IMR-90 (cell line): Measurements from ENCODE around the gene PLXDC2.

Source experiments
- BHLHE40 ChIP-seq: fragments of 150-350 bp; IDR thresholded peaks from 2 replicates; pipeline ENCODE4 v1.6.1; 2016; ENCODE audit warnings: mild to moderate bottlenecking, low read depth, low read length
- CEBPB ChIP-seq: IDR thresholded peaks from 2 replicates; pipeline ENCODE4 v1.6.1; 2012; ENCODE audit warnings: low read depth, low read length, improper control_type of control experiment
- CHD1 ChIP-seq: IDR thresholded peaks from 2 replicates; pipeline ENCODE4 v1.6.1; 2012; ENCODE audit warnings: low read depth, low read length, improper control_type of control experiment
- MAFK ChIP-seq: IDR thresholded peaks from 2 replicates; pipeline ENCODE4 v1.6.1; 2012; ENCODE audit warnings: low read depth, low read length, improper control_type of control experiment
- MAZ ChIP-seq: IDR thresholded peaks from 2 replicates; pipeline ENCODE4 v1.6.1; 2012; ENCODE audit warnings: low read depth, mild to moderate bottlenecking, low read length, improper control_type of control experiment, moderate library complexity, borderline replicate concordance
- MXI1 ChIP-seq: IDR thresholded peaks from 2 replicates; pipeline ENCODE4 v1.6.1; 2012; ENCODE audit warnings: low read depth, mild to moderate bottlenecking, low read length, moderate library complexity, borderline replicate concordance
- POLR2A ChIP-seq: IDR thresholded peaks from 2 replicates; pipeline ENCODE4 v1.6.1; 2012; ENCODE audit warnings: mild to moderate bottlenecking, low read depth, low read length
- RAD21 ChIP-seq: IDR thresholded peaks from 2 replicates; pipeline ENCODE4 v1.6.1; 2012; ENCODE audit warnings: low read length, improper control_type of control experiment
- SMC3 ChIP-seq: fragments of 150-350 bp; IDR thresholded peaks from 2 replicates; pipeline ENCODE4 v1.6.1; 2016; ENCODE audit warnings: low read depth, mild to moderate bottlenecking, antibody characterized with exemption, low read length, moderate library complexity
- TF ChIP-seq, protein P1 (sequence below): conservative IDR thresholded peaks from 2 replicates; pipeline ENCODE4 v1.5.1; 2012; ENCODE audit warnings: mild to moderate bottlenecking, low read depth, low read length, improper control_type of control experiment
- TF ChIP-seq, protein P2 (sequence below): fragments of 150-350 bp; IDR thresholded peaks from 2 replicates; pipeline ENCODE4 v1.6.1; 2017; ENCODE audit warnings: mild to moderate bottlenecking, antibody characterized with exemption, low read length, low read depth
- TF ChIP-seq, protein P3 (sequence below): fragments of 150-350 bp; IDR thresholded peaks from 2 replicates; pipeline ENCODE4 v1.6.1; 2016; ENCODE audit warnings: low read depth, mild to moderate bottlenecking, low read length, moderate library complexity, borderline replicate concordance

DNA sequence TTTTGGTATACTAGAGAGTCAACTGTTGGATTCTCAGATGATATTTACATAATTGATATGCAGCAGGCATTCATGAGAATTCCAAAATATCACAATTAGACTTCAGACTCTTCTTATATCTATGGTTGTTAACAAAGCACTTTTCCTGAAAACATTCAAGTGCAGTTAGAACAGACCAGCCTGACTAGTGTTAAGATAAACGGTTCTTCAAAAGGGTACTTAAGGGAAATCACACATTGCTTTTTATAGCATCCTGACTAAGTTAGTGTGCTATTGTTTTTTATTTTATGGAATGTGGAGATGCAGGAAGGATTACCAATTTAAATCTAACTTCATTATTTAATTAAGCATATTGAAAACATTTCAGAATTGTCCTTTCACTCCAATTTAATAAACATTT is 405.1 kb downstream of the PLXDC2 start:
- TF ChIP-seq, protein P1, sequence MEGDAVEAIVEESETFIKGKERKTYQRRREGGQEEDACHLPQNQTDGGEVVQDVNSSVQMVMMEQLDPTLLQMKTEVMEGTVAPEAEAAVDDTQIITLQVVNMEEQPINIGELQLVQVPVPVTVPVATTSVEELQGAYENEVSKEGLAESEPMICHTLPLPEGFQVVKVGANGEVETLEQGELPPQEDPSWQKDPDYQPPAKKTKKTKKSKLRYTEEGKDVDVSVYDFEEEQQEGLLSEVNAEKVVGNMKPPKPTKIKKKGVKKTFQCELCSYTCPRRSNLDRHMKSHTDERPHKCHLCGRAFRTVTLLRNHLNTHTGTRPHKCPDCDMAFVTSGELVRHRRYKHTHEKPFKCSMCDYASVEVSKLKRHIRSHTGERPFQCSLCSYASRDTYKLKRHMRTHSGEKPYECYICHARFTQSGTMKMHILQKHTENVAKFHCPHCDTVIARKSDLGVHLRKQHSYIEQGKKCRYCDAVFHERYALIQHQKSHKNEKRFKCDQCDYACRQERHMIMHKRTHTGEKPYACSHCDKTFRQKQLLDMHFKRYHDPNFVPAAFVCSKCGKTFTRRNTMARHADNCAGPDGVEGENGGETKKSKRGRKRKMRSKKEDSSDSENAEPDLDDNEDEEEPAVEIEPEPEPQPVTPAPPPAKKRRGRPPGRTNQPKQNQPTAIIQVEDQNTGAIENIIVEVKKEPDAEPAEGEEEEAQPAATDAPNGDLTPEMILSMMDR: no peak
- TF ChIP-seq BHLHE40: no peak
- TF ChIP-seq, protein P2, sequence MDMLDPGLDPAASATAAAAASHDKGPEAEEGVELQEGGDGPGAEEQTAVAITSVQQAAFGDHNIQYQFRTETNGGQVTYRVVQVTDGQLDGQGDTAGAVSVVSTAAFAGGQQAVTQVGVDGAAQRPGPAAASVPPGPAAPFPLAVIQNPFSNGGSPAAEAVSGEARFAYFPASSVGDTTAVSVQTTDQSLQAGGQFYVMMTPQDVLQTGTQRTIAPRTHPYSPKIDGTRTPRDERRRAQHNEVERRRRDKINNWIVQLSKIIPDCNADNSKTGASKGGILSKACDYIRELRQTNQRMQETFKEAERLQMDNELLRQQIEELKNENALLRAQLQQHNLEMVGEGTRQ: no peak
- TF ChIP-seq POLR2A: no peak
- no peak for TF ChIP-seq CHD1
- no peak for TF ChIP-seq RAD21
- no peak for TF ChIP-seq SMC3
- no peak for TF ChIP-seq MAFK
- TF ChIP-seq MXI1: no peak
- TF ChIP-seq CEBPB: no peak
- no peak for TF ChIP-seq MAZ
- TF ChIP-seq, protein P3, sequence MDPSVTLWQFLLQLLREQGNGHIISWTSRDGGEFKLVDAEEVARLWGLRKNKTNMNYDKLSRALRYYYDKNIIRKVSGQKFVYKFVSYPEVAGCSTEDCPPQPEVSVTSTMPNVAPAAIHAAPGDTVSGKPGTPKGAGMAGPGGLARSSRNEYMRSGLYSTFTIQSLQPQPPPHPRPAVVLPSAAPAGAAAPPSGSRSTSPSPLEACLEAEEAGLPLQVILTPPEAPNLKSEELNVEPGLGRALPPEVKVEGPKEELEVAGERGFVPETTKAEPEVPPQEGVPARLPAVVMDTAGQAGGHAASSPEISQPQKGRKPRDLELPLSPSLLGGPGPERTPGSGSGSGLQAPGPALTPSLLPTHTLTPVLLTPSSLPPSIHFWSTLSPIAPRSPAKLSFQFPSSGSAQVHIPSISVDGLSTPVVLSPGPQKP: no peak
